ENCODE data around the gene ST6GALNAC6. TPM values are rescaled to one million over a fixed set of nuclear protein-coding genes. Genes with fewer than 3 reads are reported as not detected.

ST6GALNAC6 gene
- polyA plus RNA-seq, 1 donor from 2014 or later: 44.2 TPM

DNA sequence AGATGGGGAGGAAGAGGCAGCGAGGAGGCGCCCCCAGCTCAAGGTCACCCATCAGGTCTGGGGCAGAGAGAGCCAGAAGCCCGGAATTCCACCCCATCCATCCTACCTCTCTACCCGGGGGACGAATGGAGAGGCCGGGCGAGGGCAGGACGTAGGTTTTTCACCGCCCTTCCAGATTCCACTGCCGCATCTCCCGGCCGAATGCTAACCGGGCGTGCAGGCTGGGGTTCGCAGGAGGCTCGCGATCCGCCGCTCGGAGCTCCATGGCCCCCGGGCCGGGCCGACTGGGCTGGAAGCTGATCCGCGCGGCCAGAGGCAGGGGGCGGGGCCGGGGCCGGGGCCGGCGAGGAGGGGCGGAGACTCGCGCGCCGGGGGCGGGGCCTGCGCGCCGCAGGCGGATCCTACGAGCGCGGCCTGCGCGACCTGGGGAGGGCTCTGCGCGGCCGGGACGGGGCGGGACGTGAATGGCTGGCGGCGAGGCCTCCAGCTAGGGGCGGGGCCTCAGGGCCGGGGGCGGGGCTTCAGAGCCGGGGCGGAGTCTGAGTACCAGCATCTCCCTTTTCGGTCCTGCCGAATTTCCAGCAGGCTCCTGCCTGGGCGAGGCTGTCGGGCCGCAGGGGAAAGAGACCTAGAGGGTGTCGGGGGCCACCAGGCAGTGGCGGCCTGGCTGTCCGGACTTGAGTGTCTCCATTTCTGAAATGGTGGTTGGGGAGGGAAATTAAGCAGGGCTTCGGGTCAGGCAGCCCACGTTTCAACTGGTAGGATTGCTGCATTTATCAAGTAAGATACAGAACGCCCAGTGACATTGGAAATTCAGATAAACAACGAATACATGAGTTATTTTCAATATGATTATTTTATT, 17.5 kb upstream of the ST6GALNAC6 start, which contains the start of gene ST6GALNAC4:
Gene ST6GALNAC4, minus strand, starts transcription at position 322 of the 862 bp plus-strand sequence. CDS start 622 bp downstream, outside the sequence.
- Histone ChIP-seq H3K4me2 (ENCODE audit: low read length) (peak within 1 kb of the TSS; percentile 65), H3K36me3 (ENCODE audit: insufficient read depth, low read length) (no peaks in the 10 kb centered on the region), H4K20me1 (ENCODE audit: insufficient read depth) (no peaks in the 10 kb centered on the region), H3K9me3 (ENCODE audit: low read length) (no peaks in the 10 kb centered on the region), H3K9me2 (ENCODE audit: insufficient read depth, low read length) (no peaks in the 10 kb centered on the region), H3K9ac (ENCODE audit: low read length) (peak within 1 kb of the TSS; percentile 61), H3K4me3 (ENCODE audit: low read length) (peak within 1 kb of the TSS; percentile 70), H2AFZ (ENCODE audit: low read depth, low read length) (peak within 1 kb of the TSS; percentile 65), H3K27me3 (ENCODE audit: insufficient read depth, low read depth, low read length) (no peaks in the 10 kb centered on the region), H3K27ac (ENCODE audit: low read length) (peak within 1 kb of the TSS; percentile 9), H3F3A (ENCODE audit: insufficient read depth, low read length, poor library complexity, severe bottlenecking) (no peaks in the 10 kb centered on the region), H3K79me2 (replicated peaks; ENCODE audit: insufficient read depth, low read length) (no peaks in the 10 kb centered on the region)
- TF ChIP-seq, protein P1, sequence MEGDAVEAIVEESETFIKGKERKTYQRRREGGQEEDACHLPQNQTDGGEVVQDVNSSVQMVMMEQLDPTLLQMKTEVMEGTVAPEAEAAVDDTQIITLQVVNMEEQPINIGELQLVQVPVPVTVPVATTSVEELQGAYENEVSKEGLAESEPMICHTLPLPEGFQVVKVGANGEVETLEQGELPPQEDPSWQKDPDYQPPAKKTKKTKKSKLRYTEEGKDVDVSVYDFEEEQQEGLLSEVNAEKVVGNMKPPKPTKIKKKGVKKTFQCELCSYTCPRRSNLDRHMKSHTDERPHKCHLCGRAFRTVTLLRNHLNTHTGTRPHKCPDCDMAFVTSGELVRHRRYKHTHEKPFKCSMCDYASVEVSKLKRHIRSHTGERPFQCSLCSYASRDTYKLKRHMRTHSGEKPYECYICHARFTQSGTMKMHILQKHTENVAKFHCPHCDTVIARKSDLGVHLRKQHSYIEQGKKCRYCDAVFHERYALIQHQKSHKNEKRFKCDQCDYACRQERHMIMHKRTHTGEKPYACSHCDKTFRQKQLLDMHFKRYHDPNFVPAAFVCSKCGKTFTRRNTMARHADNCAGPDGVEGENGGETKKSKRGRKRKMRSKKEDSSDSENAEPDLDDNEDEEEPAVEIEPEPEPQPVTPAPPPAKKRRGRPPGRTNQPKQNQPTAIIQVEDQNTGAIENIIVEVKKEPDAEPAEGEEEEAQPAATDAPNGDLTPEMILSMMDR (IDR thresholded peaks at IDR 0.05; ENCODE audit: poor library complexity, severe bottlenecking): no peak
- TF ChIP-seq MXI1 (conservative IDR thresholded peaks at IDR 0.05; ENCODE audit: poor library complexity, severe bottlenecking): peak; percentile 14

DNA sequence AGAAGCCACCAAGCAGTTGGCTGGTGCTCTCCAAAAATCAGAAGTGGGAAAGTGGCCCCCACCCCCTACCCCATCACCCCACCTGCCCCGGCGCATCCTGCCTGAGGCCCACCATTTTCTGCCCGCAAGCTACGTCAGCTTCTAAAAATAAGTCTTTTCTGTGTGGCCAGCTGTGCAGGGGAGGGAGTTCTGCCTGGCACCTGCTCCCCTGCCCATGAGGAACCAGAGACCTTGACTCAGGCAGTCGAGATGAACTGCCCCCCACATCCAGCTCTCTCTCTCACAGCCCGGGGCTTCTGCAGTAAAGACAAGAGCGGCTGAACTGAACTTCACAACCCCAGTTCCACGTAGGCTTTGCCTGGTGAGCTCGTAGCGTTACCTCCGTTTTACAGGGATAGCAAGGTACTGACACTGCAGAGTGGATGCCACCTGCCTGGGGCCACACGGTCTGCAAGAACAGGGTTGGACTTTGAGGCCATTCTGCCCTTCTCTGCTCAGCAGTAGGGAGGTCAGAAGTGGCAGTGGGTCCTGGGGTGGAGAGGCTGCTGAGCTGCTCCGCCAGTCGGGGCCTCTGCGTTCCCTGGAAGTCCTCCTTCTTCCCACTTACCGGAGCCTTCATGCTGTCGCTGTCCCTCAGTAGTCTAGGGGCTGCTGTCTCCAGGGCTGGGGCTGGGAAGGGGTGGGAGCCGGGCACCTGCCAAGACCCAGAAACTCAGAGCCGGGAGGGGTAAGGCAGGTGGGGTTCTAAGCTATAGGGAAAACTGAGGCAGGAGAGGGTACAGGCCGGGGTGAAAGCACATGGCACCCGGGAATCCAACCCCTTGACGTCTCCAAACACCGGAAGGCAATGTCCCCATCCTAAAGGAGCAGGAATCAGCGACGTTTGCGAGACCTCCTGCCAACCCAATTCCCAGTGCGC, 16.7 kb upstream of the ST6GALNAC6 start:
- no peaks in the 10 kb centered on the region for H3K9me3 ChIP-seq (ENCODE audit: low read length)
- no peak for TF ChIP-seq MXI1 (conservative IDR thresholded peaks at IDR 0.05; ENCODE audit: poor library complexity, severe bottlenecking)
- H3F3A ChIP-seq (ENCODE audit: insufficient read depth, low read length, poor library complexity, severe bottlenecking): no peaks in the 10 kb centered on the region
- no peaks in the 10 kb centered on the region for H4K20me1 ChIP-seq (ENCODE audit: insufficient read depth)
- no peak overlapping the region for H2AFZ ChIP-seq (ENCODE audit: low read depth, low read length)
- no peaks in the 10 kb centered on the region for H3K79me2 ChIP-seq (replicated peaks; ENCODE audit: insufficient read depth, low read length)
- no peaks in the 10 kb centered on the region for H3K9me2 ChIP-seq (ENCODE audit: insufficient read depth, low read length)
- peak overlapping the region; percentile 9 for H3K27ac ChIP-seq (ENCODE audit: low read length)
- H3K4me3 ChIP-seq (ENCODE audit: low read length): peak overlapping the region; percentile 70
- no peaks in the 10 kb centered on the region for H3K27me3 ChIP-seq (ENCODE audit: insufficient read depth, low read depth, low read length)
- peak overlapping the region; percentile 61 for H3K9ac ChIP-seq (ENCODE audit: low read length)
- no peaks in the 10 kb centered on the region for H3K36me3 ChIP-seq (ENCODE audit: insufficient read depth, low read length)
- no peak overlapping the region for H3K4me2 ChIP-seq (ENCODE audit: low read length)

DNA sequence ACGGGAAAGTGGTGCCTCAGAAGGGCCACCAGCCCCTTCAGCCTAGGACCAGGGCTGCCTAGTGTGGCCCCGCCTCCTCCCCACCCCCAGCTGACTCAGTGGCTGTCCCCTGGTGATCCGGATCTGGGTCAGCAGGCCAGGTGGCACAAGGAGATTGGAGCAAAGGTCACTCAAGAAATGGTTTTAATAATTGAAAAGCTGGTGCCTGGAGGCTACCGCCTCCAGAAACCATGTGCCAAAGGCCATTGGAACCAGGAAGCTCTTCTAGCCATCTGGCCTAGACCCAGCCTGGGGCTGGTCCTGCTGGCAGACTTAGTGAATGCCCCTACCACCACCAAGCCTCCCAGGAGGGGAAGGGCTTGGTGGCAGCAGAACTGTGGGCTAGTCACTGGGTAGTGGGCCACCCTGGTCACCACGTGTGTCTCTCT, 15.9 kb upstream of the ST6GALNAC6 start:
- Histone ChIP-seq H3K9me3 (ENCODE audit: low read length) (no peaks in the 10 kb centered on the region), H3F3A (ENCODE audit: insufficient read depth, low read length, poor library complexity, severe bottlenecking) (no peaks in the 10 kb centered on the region), H3K79me2 (replicated peaks; ENCODE audit: insufficient read depth, low read length) (no peaks in the 10 kb centered on the region), H2AFZ (ENCODE audit: low read depth, low read length) (no peak overlapping the region), H3K4me2 (ENCODE audit: low read length) (no peak overlapping the region), H3K27me3 (ENCODE audit: insufficient read depth, low read depth, low read length) (no peaks in the 10 kb centered on the region), H3K9me2 (ENCODE audit: insufficient read depth, low read length) (no peaks in the 10 kb centered on the region), H3K9ac (ENCODE audit: low read length) (no peak overlapping the region), H3K36me3 (ENCODE audit: insufficient read depth, low read length) (no peaks in the 10 kb centered on the region), H3K4me3 (ENCODE audit: low read length) (no peak overlapping the region), H3K27ac (ENCODE audit: low read length) (no peak overlapping the region), H4K20me1 (ENCODE audit: insufficient read depth) (no peaks in the 10 kb centered on the region)
- TF ChIP-seq, protein P1 (IDR thresholded peaks at IDR 0.05; ENCODE audit: poor library complexity, severe bottlenecking): no peak
- TF ChIP-seq, protein P2, sequence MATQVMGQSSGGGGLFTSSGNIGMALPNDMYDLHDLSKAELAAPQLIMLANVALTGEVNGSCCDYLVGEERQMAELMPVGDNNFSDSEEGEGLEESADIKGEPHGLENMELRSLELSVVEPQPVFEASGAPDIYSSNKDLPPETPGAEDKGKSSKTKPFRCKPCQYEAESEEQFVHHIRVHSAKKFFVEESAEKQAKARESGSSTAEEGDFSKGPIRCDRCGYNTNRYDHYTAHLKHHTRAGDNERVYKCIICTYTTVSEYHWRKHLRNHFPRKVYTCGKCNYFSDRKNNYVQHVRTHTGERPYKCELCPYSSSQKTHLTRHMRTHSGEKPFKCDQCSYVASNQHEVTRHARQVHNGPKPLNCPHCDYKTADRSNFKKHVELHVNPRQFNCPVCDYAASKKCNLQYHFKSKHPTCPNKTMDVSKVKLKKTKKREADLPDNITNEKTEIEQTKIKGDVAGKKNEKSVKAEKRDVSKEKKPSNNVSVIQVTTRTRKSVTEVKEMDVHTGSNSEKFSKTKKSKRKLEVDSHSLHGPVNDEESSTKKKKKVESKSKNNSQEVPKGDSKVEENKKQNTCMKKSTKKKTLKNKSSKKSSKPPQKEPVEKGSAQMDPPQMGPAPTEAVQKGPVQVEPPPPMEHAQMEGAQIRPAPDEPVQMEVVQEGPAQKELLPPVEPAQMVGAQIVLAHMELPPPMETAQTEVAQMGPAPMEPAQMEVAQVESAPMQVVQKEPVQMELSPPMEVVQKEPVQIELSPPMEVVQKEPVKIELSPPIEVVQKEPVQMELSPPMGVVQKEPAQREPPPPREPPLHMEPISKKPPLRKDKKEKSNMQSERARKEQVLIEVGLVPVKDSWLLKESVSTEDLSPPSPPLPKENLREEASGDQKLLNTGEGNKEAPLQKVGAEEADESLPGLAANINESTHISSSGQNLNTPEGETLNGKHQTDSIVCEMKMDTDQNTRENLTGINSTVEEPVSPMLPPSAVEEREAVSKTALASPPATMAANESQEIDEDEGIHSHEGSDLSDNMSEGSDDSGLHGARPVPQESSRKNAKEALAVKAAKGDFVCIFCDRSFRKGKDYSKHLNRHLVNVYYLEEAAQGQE (IDR thresholded peaks at IDR 0.05; ENCODE audit: borderline replicate concordance): no peak
- TF ChIP-seq RAD21 (conservative IDR thresholded peaks at IDR 0.05): no peak
- TF ChIP-seq SMC3 (conservative IDR thresholded peaks at IDR 0.05; ENCODE audit: poor library complexity): no peak

Measured in neural cell (in vitro differentiated cells).